Duodenal mucosa (tissue), 2 donors: ENCODE measurements around the gene TSNAX.

Experiments
- H3K27ac ChIP-seq: one replicate; pipeline ENCODE4 v1.7.0; 2013; ENCODE audit warnings: low read depth, low read length
- H3K27me3 ChIP-seq, 2 donors: one replicate each; pipeline ENCODE4 v1.7.0; 2013; ENCODE audit warnings: low read length in 2 of 2, control low read depth in 1 of 2; ENCODE audit not compliant: insufficient read depth in 2 of 2, control insufficient read depth in 1 of 2
- H3K36me3 ChIP-seq, 2 donors: one replicate each; pipeline ENCODE4 v1.7.0; 2013; ENCODE audit warnings: low read length in 2 of 2, control low read depth in 1 of 2; ENCODE audit not compliant: insufficient read depth in 2 of 2, control insufficient read depth in 1 of 2
- H3K4me1 ChIP-seq, 2 donors: one replicate each; pipeline ENCODE4 v1.7.0; 2013; ENCODE audit warnings: low read length in 2 of 2, control low read depth in 1 of 2; ENCODE audit not compliant: insufficient read depth in 2 of 2, control insufficient read depth in 1 of 2
- H3K4me3 ChIP-seq, 2 donors: one replicate each; pipeline ENCODE4 v1.7.0; 2013; ENCODE audit warnings: low read length in 2 of 2, low read depth in 1 of 2
- H3K9ac ChIP-seq, 2 donors: one replicate each; pipeline ENCODE4 v1.7.0; 2013; ENCODE audit warnings: low read length in 2 of 2, low read depth in 1 of 2
- H3K9me3 ChIP-seq, 2 donors: one replicate each; pipeline ENCODE4 v1.7.0; 2013; ENCODE audit warnings: low read length in 2 of 2, control low read depth in 1 of 2; ENCODE audit not compliant: control insufficient read depth in 1 of 2

Gene TSNAX

DNA sequence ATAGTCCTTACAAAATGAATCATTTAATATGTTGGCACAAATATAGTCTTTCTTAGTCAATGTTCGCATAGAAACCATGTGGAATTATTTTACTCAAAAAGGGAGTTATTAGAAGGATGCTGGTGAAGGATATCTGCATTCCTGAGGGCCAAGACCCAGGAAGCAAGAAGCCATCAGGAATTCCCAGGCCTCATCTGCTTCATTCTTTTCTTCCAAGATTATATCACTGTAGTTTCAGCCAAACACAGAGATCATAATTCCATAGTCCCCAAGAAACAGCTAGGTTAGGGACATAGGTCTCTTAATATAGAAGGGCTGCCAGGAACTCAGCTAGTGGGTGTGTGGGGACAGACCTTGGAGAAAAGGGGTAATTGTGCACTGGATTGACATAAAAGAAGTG lies 69.5 kb downstream of the TSNAX start:
- no peak overlapping the region for H3K4me3 ChIP-seq
- H3K27ac ChIP-seq = no peak overlapping the region
- peaks cover 0 to 4% of the 10 kb centered on the region in 2 donors for H3K4me1 ChIP-seq
- H3K9me3 ChIP-seq = no peaks in the 10 kb centered on the region
- H3K9ac ChIP-seq = no peak overlapping the region
- no peaks in the 10 kb centered on the region for H3K27me3 ChIP-seq
- no peaks in the 10 kb centered on the region for H3K36me3 ChIP-seq

DNA sequence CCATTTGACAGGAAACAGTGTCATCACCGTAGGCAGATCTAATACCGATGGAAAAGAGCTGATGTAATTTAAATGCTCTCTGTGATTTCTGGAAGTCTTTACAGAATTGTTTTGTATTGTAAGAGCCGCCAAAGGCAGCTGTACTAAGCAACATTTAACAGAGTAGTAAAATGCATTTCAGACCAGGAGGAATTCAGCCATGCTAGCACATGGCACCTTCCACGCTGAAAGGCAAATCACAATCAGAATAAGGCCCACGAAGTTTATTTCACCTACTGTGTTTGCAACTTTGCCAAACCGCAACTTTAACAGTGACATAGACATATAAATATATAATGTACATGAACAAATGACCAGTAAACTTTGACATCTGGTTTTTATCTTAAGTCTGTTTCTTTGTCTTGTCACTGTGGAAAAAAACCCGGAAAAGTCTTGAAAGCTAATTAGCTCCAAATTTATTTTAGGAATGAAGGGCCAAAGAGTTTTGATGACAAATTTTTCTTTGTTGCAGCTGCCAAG lies 72.0 kb downstream of the TSNAX start:
- Histone ChIP-seq H3K27ac (no peak overlapping the region), H3K9ac (no peak overlapping the region), H3K36me3 (no peaks in the 10 kb centered on the region), H3K9me3 (no peaks in the 10 kb centered on the region), H3K27me3 (no peaks in the 10 kb centered on the region), H3K4me1 (peaks cover 0 to 8% of the 10 kb centered on the region in 2 donors), H3K4me3 (no peak overlapping the region)

DNA sequence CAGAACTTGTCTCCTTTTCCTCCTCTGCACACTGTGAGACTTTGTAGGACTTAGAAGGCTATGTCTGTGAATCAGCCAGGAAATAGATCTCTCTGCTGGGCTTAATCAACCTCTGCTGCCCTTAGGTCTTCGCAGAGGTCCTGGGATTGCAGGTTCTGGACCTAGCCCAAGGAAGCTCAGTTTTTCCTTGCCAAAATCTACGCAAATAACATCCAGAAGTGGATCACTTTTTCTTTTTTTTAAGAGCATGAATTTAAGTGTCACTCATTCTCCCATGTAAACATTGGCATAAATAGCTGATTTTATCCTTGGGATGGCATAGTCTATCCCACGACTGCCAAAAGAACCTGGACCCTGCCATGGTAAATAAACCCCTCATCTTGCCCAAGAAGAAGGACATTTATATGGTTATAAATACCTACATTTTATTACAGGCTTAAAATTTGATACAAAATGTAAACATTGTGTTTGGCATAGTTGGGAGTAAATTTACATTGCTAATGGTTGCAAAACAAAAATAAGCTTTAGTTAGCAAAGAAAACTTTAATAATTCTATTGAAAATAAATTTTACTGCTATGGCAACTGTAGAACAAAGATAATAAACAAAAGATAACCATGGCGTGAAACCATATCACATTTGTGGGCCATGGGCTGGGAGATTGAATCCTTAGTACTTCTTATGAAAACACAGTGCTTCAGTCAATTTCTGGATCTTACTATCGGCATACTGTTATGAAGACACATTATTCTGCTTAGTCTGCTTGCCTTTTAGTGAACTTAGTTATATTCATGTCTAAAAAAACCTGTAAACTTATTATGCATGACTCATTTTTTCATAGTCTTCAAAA lies 73.6 kb downstream of the TSNAX start:
- Histone ChIP-seq H3K4me1 (peaks cover 0 to 8% of the 10 kb centered on the region in 2 donors), H3K36me3 (no peaks in the 10 kb centered on the region), H3K27me3 (no peaks in the 10 kb centered on the region), H3K4me3 (peak overlapping the region in 1 of 2 donors; percentile 10), H3K9ac (no peak overlapping the region), H3K9me3 (no peaks in the 10 kb centered on the region), H3K27ac (no peak overlapping the region)

DNA sequence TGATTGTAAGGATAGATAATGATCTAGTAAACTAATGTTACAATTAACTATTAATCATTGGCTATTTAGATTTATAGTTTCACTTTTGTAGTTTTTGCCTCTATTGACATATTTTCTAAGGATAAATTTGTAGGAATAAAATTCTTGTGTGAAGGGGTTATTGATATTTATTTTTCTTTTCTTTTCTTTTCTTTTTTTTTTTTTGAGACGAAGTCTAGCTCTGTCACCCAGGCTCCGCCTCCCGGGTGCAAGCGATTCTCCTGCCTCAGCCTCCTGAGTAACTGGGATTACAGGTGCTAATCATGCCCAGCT lies 74.2 kb downstream of the TSNAX start:
- no peaks in the 10 kb centered on the region for H3K36me3 ChIP-seq
- H3K4me3 ChIP-seq = peak overlapping the region in 1 of 2 donors; percentile 10
- H3K9ac ChIP-seq = no peak overlapping the region
- no peaks in the 10 kb centered on the region for H3K27me3 ChIP-seq
- peaks cover 0 to 8% of the 10 kb centered on the region in 2 donors for H3K4me1 ChIP-seq
- no peaks in the 10 kb centered on the region for H3K9me3 ChIP-seq
- H3K27ac ChIP-seq = no peak overlapping the region

DNA sequence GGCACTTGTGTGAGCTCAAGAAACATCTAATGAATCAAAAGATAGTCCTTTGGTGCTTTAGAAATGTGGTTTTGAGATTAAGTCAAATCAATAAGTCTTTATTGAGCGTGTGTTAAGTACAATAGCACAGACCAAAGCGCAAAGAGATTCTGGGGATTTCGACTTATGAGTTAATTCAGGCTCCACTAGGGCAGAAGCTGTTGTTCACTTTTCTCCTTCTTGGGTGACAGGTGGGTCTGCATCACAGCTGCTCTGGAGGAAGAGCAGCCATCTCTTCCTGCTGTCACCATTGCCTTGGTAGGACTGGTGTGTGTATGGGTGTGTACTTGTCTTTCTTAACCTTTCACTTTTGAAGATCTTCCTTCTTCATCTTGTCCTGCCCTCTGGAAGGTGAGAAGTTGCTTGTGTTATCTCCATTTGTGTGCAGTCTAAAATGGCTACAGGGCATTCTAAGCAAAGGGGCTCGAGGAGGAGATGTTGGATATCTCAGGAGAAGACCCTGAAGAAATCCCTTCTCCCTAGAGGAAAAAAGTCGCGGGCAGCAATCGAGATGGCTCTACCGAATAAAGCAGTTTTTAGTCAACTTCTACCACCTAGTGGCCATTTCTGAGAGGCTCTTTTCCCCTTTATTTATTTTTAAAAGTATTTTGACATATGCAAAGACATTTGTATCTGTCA lies 75.3 kb downstream of the TSNAX start:
- H3K27ac ChIP-seq = no peak overlapping the region
- no peaks in the 10 kb centered on the region for H3K27me3 ChIP-seq
- peak overlapping the region; percentile 69 to 74 for H3K9ac ChIP-seq
- H3K9me3 ChIP-seq = no peaks in the 10 kb centered on the region
- H3K4me1 ChIP-seq = peaks cover 0 to 8% of the 10 kb centered on the region in 2 donors
- H3K4me3 ChIP-seq = peak overlapping the region; percentile 66 to 86
- no peaks in the 10 kb centered on the region for H3K36me3 ChIP-seq

DNA sequence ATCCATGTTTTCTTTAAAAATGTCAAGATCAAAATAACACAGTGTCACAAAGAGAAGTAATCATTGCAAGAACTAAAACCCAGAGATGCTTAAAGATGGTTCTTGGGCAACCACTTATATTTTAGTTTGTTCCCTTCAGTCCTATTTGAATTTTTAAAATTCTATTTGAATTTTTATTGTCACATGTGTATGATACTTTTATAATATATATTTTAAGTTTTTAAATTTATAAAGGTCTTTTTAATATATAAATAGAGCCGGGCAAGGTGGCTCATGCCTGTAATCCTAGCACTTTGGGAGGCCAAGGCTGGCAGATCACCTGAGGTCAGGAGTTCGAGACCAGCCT lies 75.8 kb downstream of the TSNAX start:
- Histone ChIP-seq H3K4me3 (no peak overlapping the region), H3K36me3 (no peaks in the 10 kb centered on the region), H3K9me3 (no peaks in the 10 kb centered on the region), H3K27me3 (no peaks in the 10 kb centered on the region), H3K27ac (no peak overlapping the region), H3K4me1 (peaks cover 0 to 8% of the 10 kb centered on the region in 2 donors), H3K9ac (peak overlapping the region in 1 of 2 donors; percentile 74)

DNA sequence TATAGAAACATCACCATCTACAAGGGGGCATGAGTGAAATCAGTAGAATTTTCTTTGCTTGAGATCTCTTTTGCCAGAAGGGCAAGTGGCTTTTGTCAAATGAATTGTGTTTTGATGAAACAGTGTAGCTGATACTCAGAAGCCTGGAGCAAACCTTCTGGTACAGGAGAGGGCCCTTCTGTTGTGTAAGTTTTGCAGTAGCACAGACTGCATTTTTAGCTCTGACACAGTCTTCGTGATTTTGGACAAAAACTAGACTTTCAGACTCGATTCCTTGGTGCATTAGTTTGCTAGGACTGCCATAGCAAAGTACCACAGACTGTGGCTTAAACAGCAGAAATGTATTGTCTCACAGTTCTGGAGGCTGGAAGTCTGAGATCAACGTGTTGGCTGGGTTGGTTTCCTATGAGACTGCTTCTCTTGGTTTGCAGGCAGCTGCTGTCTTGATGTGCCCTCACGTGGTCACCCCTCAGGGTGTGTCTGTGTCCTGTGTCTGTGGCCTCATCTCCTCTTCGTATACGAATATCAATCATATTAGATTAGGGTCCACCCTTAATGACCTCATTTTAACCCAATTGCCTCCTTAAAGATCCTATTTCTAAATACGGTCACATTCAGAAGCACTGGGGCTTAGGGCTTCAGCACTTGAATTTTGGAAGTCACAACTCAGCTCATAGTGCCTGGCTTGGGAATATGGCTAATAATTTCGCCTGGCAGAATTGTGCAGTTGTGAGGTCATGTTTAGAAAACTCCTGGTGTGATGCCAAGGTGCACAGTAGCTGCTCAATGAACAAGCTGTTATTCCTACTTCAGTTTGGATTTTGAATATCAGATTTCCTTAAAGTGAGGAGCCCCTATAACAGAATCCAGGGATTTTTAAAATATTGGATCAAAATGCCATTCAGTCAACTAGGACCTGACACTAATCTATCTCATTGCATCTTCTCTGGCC lies 77.0 kb downstream of the TSNAX start:
- H3K9me3 ChIP-seq = no peaks in the 10 kb centered on the region
- H3K27me3 ChIP-seq = no peaks in the 10 kb centered on the region
- no peaks in the 10 kb centered on the region for H3K36me3 ChIP-seq
- no peak overlapping the region for H3K27ac ChIP-seq
- peaks cover 0 to 8% of the 10 kb centered on the region in 2 donors for H3K4me1 ChIP-seq
- H3K4me3 ChIP-seq = no peak overlapping the region
- H3K9ac ChIP-seq = no peak overlapping the region

DNA sequence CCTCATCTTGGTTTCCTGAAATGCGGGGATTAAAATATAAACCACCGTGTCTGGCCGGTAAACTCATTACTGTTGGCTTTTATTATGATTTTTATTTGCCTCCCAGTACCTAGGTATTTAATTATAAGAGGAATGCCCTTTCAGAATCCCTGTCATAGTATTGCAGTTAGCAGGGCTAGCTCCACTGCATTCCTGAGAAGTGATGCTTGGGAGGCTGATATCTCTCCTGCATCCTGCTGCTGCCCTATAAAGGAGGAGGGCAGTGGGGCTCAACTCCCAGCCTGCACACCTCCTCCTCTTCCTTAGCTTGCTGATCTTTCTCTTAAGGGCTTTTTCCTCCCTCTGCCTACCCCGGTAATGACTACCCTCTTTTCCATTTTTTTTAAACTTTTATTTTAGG lies 78.2 kb downstream of the TSNAX start:
- Histone ChIP-seq H3K9ac (no peak overlapping the region), H3K27me3 (no peaks in the 10 kb centered on the region), H3K9me3 (no peaks in the 10 kb centered on the region), H3K27ac (no peak overlapping the region), H3K4me1 (peaks cover 4 to 17% of the 10 kb centered on the region in 2 donors), H3K4me3 (no peak overlapping the region), H3K36me3 (no peaks in the 10 kb centered on the region)

DNA sequence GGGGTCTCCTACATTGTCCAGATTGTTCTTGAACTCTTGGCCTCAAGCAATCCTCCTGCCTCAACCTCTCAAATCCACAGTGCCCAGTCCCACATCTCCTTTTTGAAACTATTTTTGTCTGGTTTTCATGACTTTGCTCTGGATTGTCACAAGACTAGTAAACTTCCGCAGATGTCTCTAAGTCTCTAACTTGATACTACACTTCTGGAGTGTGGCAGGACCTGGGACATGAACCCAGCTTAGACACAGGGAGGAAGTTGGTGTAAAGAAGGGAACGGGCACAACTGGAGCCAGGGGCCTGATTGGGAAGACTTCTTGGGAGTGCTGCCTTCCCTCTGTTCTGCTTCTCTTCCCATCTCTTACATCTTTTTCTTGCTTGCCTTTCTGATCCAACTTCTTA lies 81.9 kb downstream of the TSNAX start:
- Histone ChIP-seq H3K4me1 (peaks cover 31% of the 10 kb centered on the region in 2 donors), H3K4me3 (no peak overlapping the region), H3K27me3 (no peaks in the 10 kb centered on the region), H3K36me3 (no peaks in the 10 kb centered on the region), H3K9ac (no peak overlapping the region), H3K9me3 (no peaks in the 10 kb centered on the region), H3K27ac (no peak overlapping the region)
